Activated naive CD4-positive, alpha-beta T cell treated with Interleukin-2 at 50 U/mL for 16 hours (primary cell): ENCODE results near the gene PLCH1.

Source experiments
- DNase-seq: peaks from one replicate; pipeline ENCODE4 v3.0.0-alpha.2; 2020

PLCH1 gene

DNA sequence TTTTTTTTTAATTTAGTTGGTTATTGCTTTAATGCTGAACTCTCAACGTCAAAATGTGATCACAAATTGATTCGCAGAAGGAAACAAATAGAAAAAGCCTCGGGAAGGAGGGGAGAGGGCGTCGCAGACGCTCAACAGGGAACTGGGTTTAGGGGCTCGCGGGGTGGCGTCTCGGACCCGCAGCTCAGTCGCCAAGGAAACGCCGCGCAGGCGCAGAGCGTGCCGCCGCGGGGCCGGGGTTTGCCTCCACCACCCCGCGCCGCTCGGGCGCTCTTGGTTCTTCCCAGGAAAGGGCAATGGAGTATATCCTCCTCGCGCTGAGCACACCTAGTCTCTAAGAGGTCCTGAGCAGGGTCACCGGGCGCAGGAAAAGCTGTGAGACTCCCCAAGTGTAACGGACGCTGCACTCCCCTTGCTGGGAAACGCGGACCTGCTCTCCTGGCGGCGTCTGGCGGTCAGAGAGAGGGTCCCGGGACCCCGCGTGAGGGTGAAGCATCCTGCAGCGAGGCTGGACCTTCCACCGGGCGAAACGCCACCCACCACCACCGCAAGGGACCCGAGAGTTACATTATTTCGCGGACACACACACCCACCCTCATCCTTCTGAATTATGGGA lies 753 bp downstream of the PLCH1 start:
- peak; percentile 43 for DNase-seq

DNA sequence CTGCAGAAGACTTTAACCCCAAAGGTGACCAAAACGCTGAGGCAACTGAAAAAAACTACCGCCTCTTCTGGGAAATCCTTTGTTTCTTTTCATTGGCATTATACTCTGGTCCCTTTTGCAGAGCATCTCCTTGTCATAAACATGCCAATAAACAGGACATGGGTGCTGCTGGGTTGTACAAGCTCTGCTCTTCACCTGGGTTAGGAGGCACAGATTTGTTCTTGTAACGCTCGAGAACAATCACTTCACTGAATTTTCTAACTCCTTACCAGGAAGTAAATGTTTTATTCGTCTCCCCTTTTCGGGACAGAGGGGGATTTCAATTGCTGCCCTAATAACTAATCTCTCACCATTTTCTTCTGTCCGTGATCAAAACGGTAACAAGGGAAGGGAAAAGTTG lies 1.3 kb downstream of the PLCH1 start:
- DNase-seq: no peak

DNA sequence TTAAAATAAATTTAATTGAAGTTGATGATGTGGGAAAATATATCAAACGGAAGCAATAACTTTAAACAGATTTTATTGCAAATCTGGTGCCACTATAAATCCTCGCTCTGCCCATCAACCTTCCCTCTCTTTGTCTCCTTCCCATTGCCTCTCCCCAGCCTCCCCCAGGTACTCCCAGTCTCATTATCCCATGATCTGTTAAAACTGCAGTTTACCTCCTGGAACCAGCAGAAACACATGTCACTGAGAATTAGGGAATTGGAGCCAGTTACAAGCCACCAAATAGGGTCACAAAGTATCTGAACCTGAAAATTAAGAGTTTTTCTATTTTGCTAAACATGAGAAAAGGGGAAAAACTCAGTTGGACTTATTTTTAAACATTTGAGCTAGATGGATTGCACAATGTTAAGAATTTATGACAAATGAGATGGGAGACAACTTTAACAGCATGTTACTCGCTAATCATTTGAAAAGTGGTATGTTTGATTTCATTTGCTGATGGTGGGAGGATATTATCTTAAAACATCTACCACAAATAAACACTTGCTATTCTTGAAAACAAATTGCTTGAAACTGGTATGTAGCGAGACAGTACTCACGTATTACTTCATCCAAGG lies 2.4 kb downstream of the PLCH1 start:
- DNase-seq: no peak

DNA sequence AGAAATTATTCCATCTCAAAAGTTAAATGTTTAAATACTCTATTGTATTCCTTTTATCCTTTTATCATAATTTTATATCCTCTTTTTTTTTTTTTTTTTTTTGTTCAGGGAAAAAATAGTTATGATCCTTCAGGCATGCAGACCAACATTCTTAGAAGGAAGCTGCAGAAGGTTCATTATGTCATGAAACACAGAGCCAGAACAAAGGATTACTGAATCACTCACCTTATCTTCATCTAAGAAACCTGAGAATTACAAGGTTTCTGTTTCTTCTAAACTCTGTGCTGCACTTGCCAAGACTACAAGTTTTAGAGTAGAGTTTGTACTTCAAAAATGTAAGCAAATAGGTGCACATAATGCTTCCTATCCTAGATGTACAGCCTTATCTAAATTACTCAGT lies 3.3 kb downstream of the PLCH1 start:
- DNase-seq: no peak

DNA sequence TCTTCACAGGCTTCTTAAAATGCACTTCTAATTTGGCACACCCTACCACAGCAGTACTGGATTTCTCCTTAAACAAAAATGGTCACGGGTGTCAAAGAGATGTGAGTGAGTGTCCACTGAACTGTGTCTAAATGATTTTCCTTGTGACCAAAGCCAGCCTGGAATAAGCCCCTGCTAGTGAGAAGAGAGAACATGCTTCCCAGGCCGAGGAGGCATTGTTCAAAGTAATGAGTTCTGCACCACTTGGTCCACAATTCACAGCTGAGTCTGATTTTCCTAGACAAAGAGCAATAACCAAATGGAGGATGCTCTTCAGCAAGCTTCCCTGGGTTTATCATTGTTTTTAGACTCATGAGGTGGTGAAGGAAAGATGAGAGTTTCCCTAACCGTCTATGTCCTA lies 3.8 kb downstream of the PLCH1 start:
- DNase-seq: no peak

DNA sequence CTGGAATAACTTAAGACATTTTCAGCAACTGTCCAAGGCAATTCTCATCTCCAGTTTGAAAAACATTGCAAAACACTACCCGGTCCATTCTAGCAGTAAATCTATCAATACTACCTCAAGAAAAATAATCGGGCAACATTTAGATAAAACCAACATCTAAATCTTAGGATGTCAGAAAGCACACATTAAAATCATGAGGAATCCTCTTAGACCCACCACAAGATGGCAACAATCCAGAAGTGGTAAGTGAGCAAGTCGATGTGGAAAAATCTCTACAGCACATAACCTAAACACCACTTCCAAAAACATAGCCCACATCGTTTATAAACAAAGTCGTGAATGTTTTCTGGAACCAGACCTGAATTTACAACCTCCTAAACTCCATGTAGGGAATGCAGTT lies 5.7 kb downstream of the PLCH1 start:
- no peak for DNase-seq

DNA sequence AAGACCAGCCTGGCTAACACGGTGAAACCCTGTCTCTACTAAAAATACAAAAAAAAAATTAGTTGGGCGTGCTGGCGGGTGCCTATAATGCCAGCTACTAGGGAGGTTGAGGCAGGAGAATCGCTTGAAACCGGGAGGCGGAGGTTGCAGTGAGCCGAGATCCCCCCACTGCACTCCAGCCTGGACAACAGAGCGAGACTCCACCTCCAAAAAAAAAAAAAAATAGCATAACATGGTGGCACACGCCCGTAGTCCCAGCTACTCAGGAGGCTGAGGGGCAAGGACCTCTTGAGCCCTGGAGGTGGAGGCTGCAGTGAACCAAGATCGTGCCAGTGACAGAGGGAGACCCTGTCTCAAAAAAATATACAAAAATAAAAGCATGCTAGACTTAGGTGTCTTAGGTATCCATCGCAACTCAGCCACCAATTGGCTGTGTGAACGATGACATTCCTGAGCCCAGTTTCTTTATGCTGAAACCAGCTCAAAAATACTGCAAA lies 6.2 kb downstream of the PLCH1 start:
- no peak for DNase-seq

DNA sequence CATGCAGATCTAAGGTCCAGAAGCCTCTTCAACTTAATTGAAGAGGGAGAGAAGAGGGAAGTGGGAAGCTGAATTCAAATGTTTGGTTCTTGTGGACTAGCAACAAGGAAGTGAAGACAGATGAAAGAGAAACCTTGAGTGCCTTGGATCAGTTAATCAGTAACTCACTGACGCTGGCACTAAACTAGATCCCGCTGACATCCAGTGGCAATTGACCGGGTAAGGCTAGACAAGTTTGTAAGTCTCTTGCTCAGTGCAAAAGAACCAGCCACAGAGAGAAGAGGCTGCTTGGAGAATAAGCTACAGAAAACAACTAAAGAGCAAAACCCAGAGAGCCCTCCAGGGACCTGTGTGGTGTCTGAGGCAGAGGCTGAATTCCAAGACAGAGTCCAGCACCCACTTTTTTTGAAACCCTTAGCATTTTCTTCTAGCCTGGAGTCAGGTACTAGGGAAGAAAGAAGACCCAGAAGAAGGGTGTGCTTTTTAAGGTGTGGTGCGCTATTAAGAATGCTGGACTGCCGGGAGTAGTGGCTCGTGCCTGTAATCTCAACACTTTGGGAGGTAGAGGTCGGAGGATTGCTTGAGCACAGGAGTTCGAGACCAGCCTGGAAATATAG lies 6.9 kb downstream of the PLCH1 start:
- no peak for DNase-seq

DNA sequence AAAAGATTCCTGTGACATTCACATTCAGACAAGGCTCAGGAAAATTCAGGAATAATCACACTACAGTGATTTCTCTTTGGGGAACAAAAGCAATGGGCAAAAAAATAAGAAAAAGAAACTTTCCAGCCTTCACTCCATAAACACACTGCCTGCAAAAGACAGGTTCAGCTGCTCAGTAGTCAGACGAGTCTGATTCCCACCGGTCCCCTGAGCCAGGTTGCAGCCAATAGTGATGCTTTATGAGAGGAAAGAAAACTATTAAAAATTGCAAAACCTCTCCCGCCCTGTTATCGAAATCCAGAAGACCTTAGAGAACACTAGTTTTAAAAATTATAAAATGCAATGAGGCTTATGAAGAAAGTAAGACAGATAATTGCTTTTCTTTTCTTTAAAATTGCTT lies 8.5 kb downstream of the PLCH1 start:
- DNase-seq: no peak

DNA sequence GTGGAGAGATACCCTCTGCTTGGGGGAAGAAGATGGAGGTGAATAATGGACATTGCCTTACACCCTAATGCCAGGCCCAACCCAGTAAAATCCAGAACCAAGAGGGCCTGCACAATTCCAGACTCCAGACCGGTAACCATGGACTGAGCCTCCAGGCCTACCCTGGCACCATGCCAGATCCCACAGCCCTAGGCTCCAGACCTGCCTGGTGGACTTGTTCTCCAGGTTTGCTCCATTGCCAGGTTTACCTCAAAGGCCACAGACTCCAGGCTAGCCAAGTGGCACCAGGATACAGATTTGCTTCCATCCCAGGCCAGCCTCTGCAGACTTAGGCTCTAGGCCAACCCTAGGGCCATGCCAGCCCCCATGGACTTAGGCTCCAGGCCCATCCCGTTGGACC lies 14.0 kb downstream of the PLCH1 start:
- no peak for DNase-seq

DNA sequence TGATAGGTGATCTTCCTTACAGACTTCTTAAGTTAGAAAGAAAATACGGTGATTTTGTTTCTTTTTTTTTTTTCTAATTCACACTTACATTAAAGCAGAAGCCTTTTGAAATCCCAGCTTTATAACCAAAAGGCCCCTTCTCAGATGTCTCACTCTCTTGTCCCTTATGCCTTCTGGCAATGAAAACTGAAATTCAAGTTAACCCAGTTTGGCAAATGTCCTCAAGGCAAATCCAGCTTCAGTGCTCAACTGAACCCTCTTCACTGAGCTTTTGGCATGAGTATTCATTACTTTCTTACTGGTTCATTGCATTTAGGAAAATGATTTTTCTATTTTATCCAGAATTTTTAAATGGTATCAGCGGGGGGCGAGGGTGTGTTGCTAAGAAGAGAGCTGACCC lies 17.0 kb downstream of the PLCH1 start:
- DNase-seq: no peak

DNA sequence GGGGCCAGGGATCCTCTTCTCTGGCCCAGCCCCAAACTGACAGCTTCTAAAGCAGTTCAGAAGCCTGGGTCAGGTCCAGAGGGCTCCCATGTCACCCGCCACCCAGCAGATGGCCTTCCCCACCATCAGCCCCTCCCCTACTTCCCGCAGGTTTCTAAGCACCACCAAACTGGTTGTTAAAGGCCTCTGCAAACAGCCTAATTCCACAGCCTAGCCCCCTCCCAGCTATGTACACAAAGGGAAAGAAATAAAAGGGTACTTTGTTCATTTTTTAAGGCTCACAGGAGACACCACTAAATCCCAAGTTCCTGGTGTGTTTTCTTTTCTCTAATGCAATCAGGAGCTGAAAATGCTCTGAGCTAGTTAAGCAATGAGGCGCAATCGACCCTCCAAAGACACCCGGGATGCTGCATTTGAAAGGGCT lies 30.6 kb downstream of the PLCH1 start:
- no peak for DNase-seq

DNA sequence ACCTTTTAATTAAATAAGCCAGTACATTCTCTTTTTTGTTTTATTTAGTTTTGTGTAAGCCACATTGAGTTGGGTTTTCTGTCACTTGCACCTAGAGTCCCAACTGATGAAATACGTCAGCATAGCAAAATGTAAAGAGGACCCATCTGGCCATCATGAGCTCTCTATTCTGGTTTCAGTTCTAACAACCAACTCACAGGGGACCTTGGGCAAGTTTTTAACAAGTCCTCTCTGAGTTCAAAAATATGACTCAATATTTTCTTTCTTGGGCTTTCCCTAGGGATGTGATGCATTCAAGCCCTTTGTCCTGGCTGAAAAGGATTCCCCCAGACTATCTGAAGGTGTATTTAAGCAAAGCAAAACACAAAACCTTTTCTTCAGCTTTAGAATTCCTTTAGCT lies 32.9 kb downstream of the PLCH1 start:
- DNase-seq: no peak

DNA sequence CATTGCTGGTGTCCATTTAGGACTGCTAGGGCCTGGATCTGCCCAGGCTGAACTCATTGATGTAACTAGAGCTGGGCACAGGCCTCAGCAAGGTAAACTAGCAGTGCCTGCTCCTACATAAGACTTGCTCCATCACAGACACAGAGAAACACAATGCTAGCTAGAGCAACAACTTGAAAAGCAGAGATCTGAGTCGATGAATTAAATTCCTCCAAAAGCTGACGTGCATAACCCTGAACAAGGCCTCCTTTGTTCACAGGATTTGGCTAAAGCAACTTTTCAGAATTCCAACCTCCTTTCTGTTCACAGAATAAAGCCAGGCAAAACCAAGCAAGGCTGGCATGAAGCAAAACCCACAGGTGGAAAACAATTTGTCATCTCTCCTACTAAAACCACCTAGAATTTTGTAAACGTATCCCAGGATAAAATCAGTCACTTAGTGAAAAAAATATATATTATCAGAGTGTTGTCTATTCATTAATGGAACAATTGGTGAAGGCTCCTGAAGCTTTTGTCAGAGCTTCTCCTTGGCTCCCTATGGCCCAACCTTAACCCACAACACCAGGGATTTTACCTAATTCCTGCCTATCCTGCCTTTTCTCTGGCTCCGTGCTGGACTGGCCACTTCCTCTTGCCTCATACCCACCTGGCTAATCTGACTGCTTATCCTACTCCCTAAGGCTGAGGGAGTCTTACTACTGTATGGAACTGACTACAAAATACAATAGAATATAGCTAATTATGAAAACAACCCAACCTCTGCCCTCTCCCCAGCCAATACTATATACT lies 39.9 kb downstream of the PLCH1 start:
- DNase-seq: no peak

DNA sequence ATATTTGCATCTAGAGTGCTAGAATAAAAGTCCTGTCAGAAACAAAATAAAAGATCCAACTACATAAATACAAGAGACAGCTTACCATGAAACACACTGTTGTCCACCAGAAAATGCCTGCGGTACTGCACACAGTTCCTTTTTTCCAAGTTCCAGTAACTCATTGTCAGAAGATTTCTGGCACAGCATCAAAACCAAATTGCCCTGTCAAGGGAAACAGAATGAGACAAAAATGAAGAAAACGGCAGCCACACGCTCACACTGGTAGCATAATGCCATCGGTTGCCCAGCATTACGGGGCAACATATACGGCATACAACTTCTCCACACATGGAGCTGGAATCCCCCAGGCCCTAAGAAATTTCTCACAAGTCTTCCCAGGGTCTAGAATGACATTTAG lies 40.8 kb downstream of the PLCH1 start:
- no peak for DNase-seq

DNA sequence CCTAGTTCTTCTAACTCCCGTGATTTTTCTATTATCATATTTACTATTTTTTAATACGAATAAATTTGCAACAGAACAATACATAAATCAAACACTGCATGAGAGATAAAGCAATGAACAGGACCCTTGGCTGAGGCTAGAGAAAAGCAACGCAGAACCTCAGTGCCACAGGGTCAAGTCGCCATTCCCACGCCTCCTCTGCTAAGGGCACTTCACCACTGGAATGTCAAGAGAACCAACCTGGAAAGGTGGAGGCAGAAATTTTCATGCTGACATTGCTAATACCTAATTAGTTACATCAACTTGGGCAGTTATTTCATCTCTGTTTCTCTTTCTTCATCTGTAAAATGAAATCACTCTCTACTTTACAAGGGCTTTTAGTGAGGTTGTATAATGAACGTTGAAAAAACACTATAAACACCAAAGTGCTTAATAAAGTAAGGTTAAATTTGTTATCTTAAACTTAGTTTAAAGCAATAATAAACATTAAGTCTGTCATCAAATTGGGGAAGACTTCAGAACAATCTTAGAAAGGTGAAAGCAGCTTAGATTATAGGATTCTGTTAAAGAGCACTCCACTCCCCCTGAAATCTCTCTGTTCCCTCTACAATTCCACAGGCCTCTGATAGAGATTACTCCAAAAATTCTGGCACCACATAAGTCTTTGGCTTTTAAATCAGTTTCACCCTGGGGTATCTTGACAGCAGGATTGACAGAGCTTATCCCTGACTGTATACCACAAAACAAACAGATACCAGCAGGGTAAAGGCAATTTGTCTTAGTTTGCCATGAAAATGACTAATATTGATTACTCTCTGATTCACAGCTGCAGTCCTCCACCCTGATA lies 41.9 kb downstream of the PLCH1 start:
- no peak for DNase-seq

DNA sequence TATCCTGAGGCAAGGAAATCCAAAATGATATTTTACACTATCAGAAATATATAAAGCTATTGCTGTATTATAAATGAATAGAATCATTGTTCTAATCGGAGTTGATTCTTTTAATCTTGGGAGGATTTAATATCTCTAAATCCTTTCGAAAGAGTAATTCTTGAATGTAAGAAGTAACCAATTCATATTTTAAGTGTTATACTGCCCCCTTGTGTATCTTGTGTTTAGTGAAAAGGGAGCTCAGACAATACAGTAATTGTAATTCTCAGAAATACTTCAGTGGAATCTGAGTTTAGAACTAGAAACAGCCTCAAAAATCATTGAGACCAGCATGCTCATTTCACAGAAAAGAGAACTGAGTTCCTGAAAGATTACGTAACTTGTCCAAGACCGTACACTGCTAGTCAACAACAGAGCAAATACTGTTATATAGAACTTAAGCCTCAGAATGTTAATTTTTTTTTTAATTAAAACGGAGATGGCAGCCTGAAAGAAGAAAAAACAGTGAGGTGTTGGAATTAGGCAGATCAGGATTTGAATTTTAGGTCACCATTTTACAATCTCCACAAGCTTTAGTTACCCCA lies 42.9 kb downstream of the PLCH1 start:
- no peak for DNase-seq

DNA sequence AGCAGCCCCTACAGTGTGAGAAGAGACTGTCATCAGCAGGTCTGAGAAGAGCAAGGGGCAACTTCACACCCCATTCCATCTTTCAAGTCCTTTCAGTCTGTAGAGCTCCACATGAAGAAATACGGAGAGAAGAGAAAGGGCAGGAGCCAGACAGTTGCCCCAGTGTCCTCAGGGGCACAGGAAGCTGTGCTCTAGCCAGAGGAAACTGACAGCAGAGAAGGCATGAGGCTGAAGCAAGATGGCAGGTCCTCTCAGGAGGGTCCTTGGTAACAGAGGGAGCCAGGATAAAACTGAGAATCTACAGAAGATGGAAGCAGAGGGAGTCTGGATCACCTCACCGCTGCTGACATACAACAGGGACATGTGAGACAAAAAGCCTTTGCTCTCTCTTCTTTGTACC lies 47.3 kb downstream of the PLCH1 start:
- DNase-seq: no peak

DNA sequence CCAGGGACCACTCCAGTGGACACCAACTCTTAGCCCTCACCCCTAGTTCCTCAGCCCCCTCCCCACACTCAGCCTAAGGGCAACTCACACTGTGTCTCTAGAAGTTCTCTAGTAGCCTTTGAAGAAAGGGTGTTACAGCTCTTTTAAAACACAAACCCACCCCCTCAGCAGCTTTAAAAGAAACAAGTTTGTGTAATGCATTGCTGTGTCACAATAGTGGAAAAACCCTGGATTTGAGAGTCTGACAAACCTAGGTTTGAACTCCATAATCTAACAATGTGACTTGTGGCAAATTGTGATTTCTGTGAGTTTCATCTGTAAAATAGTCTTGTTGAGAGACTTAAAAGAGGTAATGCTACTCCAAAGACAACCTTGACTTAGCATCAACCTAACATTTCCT lies 54.0 kb downstream of the PLCH1 start:
- DNase-seq: no peak

DNA sequence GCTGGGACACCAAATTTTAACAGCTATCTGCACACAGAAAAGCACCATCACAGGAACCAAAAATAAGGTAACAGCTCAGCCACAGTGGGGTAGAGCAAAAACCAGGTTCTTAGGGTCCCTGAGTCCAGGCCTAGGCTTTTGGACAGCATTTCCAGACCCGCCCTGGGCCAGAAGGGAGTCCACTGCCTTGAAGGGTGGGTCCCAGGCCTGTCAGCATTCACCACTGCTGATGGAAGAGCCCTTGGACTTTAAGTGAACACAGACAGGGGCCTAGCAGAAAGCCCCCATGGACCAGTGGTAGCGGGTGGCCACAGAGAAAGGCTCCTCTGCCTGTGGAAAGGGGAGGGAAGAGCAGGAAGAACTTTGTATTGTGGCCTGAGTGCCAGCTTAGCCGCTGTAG lies 56.4 kb downstream of the PLCH1 start:
- DNase-seq: no peak

DNA sequence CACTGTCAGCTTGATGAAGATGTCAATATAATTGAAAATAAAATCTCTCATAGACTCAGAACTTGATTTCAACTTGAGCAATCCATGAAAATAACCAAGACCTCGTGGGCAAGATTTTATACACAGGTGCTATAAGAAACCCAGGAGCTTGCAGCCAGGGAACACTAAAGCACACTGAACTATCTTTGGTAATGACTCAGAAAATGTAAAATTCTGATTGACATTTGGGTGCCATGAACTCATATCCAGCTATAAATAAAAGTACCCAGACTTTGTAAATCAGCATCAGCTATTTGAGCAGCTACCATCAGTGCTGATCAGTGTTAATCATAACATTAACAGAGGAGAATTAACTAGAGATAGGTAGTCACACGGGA lies 61.5 kb downstream of the PLCH1 start:
- no peak for DNase-seq
